ENCODE results near the gene AQP12A. TPM values are rescaled to one million over a fixed set of nuclear protein-coding genes. Genes with fewer than 3 reads are reported as not detected.

Gene AQP12A
- total RNA-seq, 4 donors from 2014 or later, result not detected

DNA sequence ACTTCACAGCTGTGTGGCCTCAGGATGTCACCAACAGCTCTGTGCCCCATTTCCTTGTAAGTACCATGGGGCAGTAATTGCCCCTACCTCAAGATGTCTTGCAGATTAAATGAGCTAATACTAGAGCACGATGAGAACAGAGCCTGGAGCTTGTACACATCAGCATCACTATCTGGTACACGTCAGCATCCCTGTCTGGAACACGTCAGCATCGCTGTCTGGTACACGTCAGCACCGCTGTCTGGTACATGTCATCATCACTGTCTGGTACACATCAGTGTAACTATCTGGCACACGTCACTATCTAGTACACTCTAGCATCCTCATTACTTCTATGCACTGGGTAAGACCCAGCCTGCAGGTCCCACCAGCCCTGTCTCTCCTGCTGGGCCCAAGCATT, 37.2 kb downstream of the AQP12A start:
- intact Hi-C loops (cut with DNase I; ENCODE audit: low total_unique reads), result no loop called here
- DNase-seq, result no peak
- Histone ChIP-seq H3K4me3 (no peak overlapping the region), H3K27ac (no peak overlapping the region), H3K27me3 (no peaks in the 10 kb centered on the region), H3K4me1 (no peaks in the 10 kb centered on the region), H3K36me3 (no peaks in the 10 kb centered on the region), H3K9me3 (no peaks in the 10 kb centered on the region)
- TF ChIP-seq, protein P1, sequence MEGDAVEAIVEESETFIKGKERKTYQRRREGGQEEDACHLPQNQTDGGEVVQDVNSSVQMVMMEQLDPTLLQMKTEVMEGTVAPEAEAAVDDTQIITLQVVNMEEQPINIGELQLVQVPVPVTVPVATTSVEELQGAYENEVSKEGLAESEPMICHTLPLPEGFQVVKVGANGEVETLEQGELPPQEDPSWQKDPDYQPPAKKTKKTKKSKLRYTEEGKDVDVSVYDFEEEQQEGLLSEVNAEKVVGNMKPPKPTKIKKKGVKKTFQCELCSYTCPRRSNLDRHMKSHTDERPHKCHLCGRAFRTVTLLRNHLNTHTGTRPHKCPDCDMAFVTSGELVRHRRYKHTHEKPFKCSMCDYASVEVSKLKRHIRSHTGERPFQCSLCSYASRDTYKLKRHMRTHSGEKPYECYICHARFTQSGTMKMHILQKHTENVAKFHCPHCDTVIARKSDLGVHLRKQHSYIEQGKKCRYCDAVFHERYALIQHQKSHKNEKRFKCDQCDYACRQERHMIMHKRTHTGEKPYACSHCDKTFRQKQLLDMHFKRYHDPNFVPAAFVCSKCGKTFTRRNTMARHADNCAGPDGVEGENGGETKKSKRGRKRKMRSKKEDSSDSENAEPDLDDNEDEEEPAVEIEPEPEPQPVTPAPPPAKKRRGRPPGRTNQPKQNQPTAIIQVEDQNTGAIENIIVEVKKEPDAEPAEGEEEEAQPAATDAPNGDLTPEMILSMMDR (IDR thresholded peaks at IDR 0.05), result no peak
- no peak for TF ChIP-seq POLR2A (IDR thresholded peaks at IDR 0.05)

DNA sequence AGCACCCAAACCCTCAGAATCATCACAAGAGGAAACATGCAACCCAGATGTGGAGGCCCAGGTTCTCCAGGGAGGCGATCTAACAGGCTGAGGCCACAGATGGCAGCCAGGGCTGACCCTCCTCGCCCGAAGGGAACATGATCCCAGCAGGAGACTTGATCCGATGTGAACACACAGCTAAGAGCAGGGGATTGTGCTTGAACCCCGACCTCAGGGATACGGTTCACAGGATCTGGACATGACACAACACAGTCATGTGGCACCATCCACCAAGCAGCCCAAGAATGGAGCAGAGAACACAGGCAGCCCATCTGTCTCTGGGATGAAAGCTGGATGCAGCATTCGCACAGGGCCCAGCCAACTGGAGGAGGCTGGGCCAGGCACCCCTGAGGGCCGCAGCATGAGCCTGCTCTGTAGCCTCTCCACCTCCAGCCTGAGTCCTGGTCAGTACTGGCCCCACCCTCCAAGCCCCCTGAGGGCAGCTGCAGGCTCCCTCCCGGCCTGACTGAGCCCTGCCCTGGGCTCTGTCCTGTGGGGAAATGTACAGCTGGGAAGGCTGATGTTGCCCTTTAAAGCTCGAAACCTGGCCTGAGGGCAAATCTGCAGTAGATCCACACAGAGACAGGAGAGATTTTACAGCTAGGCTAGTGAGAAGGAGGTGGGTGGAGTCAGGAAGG, 39.0 kb downstream of the AQP12A start:
- H3K27me3 ChIP-seq, result no peaks in the 10 kb centered on the region
- H3K4me1 ChIP-seq, result no peaks in the 10 kb centered on the region
- no peaks in the 10 kb centered on the region for H3K36me3 ChIP-seq
- H3K4me3 ChIP-seq, result no peak overlapping the region
- intact Hi-C loops (cut with DNase I; ENCODE audit: low total_unique reads), result no loop called here
- TF ChIP-seq, protein P1 (IDR thresholded peaks at IDR 0.05), result no peak
- no peak for TF ChIP-seq POLR2A (IDR thresholded peaks at IDR 0.05)
- no peak overlapping the region for H3K27ac ChIP-seq
- DNase-seq, result no peak
- no peaks in the 10 kb centered on the region for H3K9me3 ChIP-seq

DNA sequence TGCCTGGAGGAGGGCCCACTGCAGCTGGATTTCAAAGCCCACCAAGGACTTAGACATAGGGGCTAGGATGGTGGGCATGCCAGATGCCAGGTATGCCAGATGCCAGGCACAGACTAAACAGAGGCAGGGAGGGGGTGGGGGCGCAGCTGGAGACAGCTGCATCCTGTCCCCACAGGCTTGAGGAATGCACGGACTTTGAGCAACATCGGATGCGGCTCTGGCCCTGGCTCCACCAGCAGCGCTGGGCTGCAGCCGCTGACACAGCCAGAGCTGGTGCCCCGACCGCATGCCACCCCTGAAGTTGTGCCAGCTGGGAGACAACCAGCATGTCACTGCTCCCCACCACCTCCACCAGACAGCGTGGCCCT, 39.5 kb downstream of the AQP12A start:
- no peak overlapping the region for H3K27ac ChIP-seq
- H3K4me3 ChIP-seq, result no peak overlapping the region
- no peaks in the 10 kb centered on the region for H3K4me1 ChIP-seq
- TF ChIP-seq, protein P1 (IDR thresholded peaks at IDR 0.05), result no peak
- no peak for TF ChIP-seq POLR2A (IDR thresholded peaks at IDR 0.05)
- DNase-seq, result no peak
- no peaks in the 10 kb centered on the region for H3K9me3 ChIP-seq
- H3K36me3 ChIP-seq, result no peaks in the 10 kb centered on the region
- H3K27me3 ChIP-seq, result no peaks in the 10 kb centered on the region
- intact Hi-C loops (cut with DNase I; ENCODE audit: low total_unique reads), result no loop called here

DNA sequence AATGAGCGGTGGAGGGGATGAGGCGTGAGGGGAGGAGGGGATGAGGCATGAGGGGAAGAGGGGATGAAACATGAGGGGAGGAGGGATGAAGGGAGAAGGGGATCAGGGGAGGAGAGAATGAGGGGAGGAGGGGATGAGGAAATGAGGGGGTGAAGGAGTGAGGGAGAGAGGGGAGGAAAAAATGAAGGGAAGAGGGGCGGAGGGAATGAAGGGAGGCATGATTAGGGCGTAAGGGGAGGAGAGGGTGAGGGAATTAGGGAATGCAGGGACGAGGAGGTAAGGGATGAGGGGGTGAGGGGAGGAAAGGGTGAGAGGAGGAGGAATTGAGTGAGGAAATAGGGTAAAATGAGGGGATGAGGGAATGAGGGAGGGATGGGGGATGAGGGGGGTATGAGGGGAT, 40.5 kb downstream of the AQP12A start:
- intact Hi-C loops (cut with DNase I; ENCODE audit: low total_unique reads), result no loop called here
- DNase-seq, result no peak
- Histone ChIP-seq H3K4me1 (no peaks in the 10 kb centered on the region), H3K4me3 (no peak overlapping the region), H3K9me3 (no peaks in the 10 kb centered on the region), H3K27ac (no peak overlapping the region), H3K27me3 (no peaks in the 10 kb centered on the region), H3K36me3 (no peaks in the 10 kb centered on the region)
- no peak for TF ChIP-seq POLR2A (IDR thresholded peaks at IDR 0.05)
- TF ChIP-seq, protein P1 (IDR thresholded peaks at IDR 0.05), result no peak

DNA sequence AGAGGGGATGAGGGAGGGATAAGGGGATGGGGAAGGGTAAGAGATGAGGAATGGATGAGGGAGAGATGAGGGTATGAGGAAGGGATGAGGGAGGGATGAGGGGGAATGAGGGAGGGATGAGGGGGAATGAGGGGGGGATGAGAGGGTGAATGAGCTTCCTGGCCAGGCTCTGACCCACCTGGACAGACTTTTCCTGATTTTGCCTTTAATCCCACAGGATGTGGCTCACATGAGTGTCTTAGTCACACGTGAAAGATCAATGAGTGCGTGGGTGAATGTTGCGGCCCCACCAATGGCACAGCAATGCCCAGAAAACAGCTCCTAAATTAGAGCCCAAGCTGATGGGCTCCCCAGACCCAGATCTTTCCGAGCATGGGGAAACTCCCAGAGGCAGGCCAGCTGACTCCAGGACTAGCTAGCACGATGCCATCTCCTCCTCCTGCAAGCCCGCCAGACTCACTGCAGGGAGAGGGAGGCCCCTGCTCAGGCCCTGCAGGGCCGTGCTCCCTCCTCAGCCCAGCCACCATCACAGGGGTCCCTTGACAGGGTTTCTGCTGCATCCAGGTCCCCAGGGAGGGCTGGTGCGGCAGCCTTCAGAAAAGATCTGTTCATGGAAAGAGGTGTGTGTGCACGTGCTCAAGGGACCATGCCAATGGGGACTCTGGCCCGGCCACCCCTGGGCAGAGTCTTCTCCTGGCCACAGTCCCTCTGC, 41.4 kb downstream of the AQP12A start:
- Histone ChIP-seq H3K36me3 (no peaks in the 10 kb centered on the region), H3K4me1 (no peaks in the 10 kb centered on the region), H3K27me3 (no peaks in the 10 kb centered on the region), H3K4me3 (no peak overlapping the region), H3K9me3 (no peaks in the 10 kb centered on the region), H3K27ac (no peak overlapping the region)
- TF ChIP-seq, protein P1 (IDR thresholded peaks at IDR 0.05), result no peak
- TF ChIP-seq POLR2A (IDR thresholded peaks at IDR 0.05), result no peak
- intact Hi-C loops (cut with DNase I; ENCODE audit: low total_unique reads), result no loop called here
- no peak for DNase-seq

All from uterus (tissue), 4 donors.